IMR-90 (cell line): ENCODE data around the gene RC3H1. TPM values are rescaled to one million over a fixed set of nuclear protein-coding genes. Genes with fewer than 3 reads are reported as not detected.

Experiments
- ATAC-seq: fragments of 200-7000 bp; cut with Tn5 transposase; 2 replicates; pipeline ENCODE4 v1.9.1; 2020; ENCODE audit warnings: low read depth, mild to moderate bottlenecking, moderate library complexity
- BruUV-seq: library from RNA; stranded (reverse); fragments of 400-500 nt; replicated peaks from 2 replicates; lab custom pipeline; 2021; lab: Mats Ljungman, UMichigan
- CTCF ChIA-PET: fragments of 300-600 bp; formaldehyde crosslinking; extraction: SDS; loops from one replicate; lab custom pipeline; 2021; ENCODE audit warnings: antibody characterized with exemption; lab: Yijun Ruan, JAX
- POLR2A ChIA-PET: fragments of 300-600 bp; sonication (Branson Sonifier 250); formaldehyde crosslinking; loops from one replicate; lab custom pipeline; 2022; ENCODE audit warnings: antibody characterized with exemption; ENCODE audit not compliant: unreplicated experiment; lab: Charles Lee
- DNase-seq: peaks from one replicate; pipeline ENCODE4 v3.0.0; 2013
- H2AFZ ChIP-seq: replicated peaks from 2 replicates; pipeline ENCODE3; 2013; ENCODE audit warnings: low read length, mild to moderate bottlenecking; ENCODE audit not compliant: poor library complexity
- H2AK5ac ChIP-seq: 2 replicates; pipeline ENCODE4 v1.6.1; 2013; ENCODE audit warnings: low read depth, low read length, inconsistent platforms
- H2AK9ac ChIP-seq: replicated peaks from 2 replicates; pipeline ENCODE3; 2013; ENCODE audit warnings: mild to moderate bottlenecking, low read depth, low read length, moderate library complexity; ENCODE audit not compliant: poor library complexity
- H2BK120ac ChIP-seq: 2 replicates; pipeline ENCODE4 v1.6.1; 2013; ENCODE audit warnings: low read depth, low read length, inconsistent platforms
- H2BK15ac ChIP-seq: 3 replicates; pipeline ENCODE4 v1.6.1; 2013; ENCODE audit warnings: low read depth, low read length, inconsistent platforms
- H2BK20ac ChIP-seq: 2 replicates; pipeline ENCODE4 v1.6.1; 2013; ENCODE audit warnings: low read depth, mild to moderate bottlenecking, inconsistent platforms, low read length, moderate library complexity
- H2BK5ac ChIP-seq: 2 replicates; pipeline ENCODE4 v1.6.1; 2013; ENCODE audit warnings: mild to moderate bottlenecking, low read depth, low read length, inconsistent platforms; ENCODE audit not compliant: poor library complexity, severe bottlenecking
- H3K14ac ChIP-seq: replicated peaks from 2 replicates; pipeline ENCODE4 v1.6.1; 2013; ENCODE audit warnings: low read depth, low read length, inconsistent platforms
- H3K18ac ChIP-seq: 2 replicates; pipeline ENCODE4 v1.6.1; 2013; ENCODE audit warnings: low read depth, low read length, control low read depth
- H3K23ac ChIP-seq: 2 replicates; pipeline ENCODE4 v1.6.1; 2013; ENCODE audit warnings: low read depth, low read length, inconsistent platforms
- H3K27ac ChIP-seq: 2 replicates; pipeline ENCODE4 v1.5.1; 2013; ENCODE audit warnings: mild to moderate bottlenecking, control low read depth, low read length; ENCODE audit not compliant: insufficient read depth
- H3K27me3 ChIP-seq: 2 replicates; pipeline ENCODE4 v1.6.1; 2013; ENCODE audit warnings: low read length; ENCODE audit not compliant: control insufficient read depth, insufficient read depth
- H3K36me3 ChIP-seq: 2 replicates; pipeline ENCODE4 v1.6.1; 2013; ENCODE audit warnings: low read length, mixed read lengths; ENCODE audit not compliant: control insufficient read depth, insufficient read depth
- H3K4ac ChIP-seq: 2 replicates; pipeline ENCODE4 v1.6.1; 2013; ENCODE audit warnings: low read depth, low read length, inconsistent platforms
- H3K4me1 ChIP-seq: 2 replicates; pipeline ENCODE4 v1.6.1; 2013; ENCODE audit warnings: low read length, mixed read lengths; ENCODE audit not compliant: control insufficient read depth, insufficient read depth
- H3K4me2 ChIP-seq: 2 replicates; pipeline ENCODE4 v1.6.1; 2013; ENCODE audit warnings: low read depth, mild to moderate bottlenecking, control low read depth, low read length, moderate library complexity
- H3K4me3 ChIP-seq: 2 replicates; pipeline ENCODE4 v1.5.1; 2013; ENCODE audit warnings: low read depth, mild to moderate bottlenecking, control low read depth, low read length, moderate library complexity; ENCODE audit not compliant: insufficient read depth
- H3K56ac ChIP-seq: 2 replicates; pipeline ENCODE4 v1.6.1; 2013; ENCODE audit warnings: low read length, inconsistent platforms; ENCODE audit not compliant: insufficient read depth; ENCODE audit errors: extremely low read depth
- H3K79me1 ChIP-seq, 2 experiments: 2 replicates each; pipeline ENCODE4 v1.6.1; 2013; ENCODE audit warnings: low read length in 2 of 2, inconsistent platforms in 1 of 2, low read depth in 1 of 2
- H3K9ac ChIP-seq: 2 replicates; pipeline ENCODE4 v1.6.1; 2013; ENCODE audit warnings: low read depth, low read length, control low read depth
- H3K9me1 ChIP-seq: 2 replicates; pipeline ENCODE4 v1.6.1; 2013; ENCODE audit warnings: low read length, inconsistent platforms; ENCODE audit not compliant: insufficient read depth
- H3K9me3 ChIP-seq: 2 replicates; pipeline ENCODE4 v1.6.1; 2013; ENCODE audit warnings: low read length; ENCODE audit not compliant: control insufficient read depth, insufficient read depth
- H4K20me1 ChIP-seq: 2 replicates; pipeline ENCODE4 v1.6.1; 2013; ENCODE audit warnings: low read length, inconsistent platforms; ENCODE audit not compliant: insufficient read depth
- H4K5ac ChIP-seq: 2 replicates; pipeline ENCODE4 v1.6.1; 2013; ENCODE audit warnings: mild to moderate bottlenecking, low read depth, low read length, control low read depth
- H4K8ac ChIP-seq, 2 experiments: 2 replicates each; pipeline ENCODE4 v1.6.1; 2013; ENCODE audit warnings: low read depth in 2 of 2, low read length in 2 of 2, control low read depth in 1 of 2, inconsistent platforms in 1 of 2
- H4K91ac ChIP-seq: 2 replicates; pipeline ENCODE4 v1.6.1; 2013; ENCODE audit warnings: low read depth, low read length, inconsistent platforms; ENCODE audit not compliant: insufficient read depth
- BHLHE40 ChIP-seq: fragments of 150-350 bp; IDR thresholded peaks from 2 replicates; pipeline ENCODE4 v1.6.1; 2016; ENCODE audit warnings: mild to moderate bottlenecking, low read depth, low read length
- CEBPB ChIP-seq: IDR thresholded peaks from 2 replicates; pipeline ENCODE4 v1.6.1; 2012; ENCODE audit warnings: low read depth, low read length, improper control_type of control experiment
- FOS ChIP-seq: fragments of 150-350 bp; IDR thresholded peaks from 2 replicates; pipeline ENCODE4 v1.6.1; 2016; ENCODE audit warnings: low read depth, low read length
- MAZ ChIP-seq: IDR thresholded peaks from 2 replicates; pipeline ENCODE4 v1.6.1; 2012; ENCODE audit warnings: low read depth, mild to moderate bottlenecking, low read length, improper control_type of control experiment, moderate library complexity, borderline replicate concordance
- WGBS, 2 experiments: methylation state at CpG; one replicate each; pipeline versions ENCODE4 v1.1.5 to v1.1.7; 2013; ENCODE audit warnings: missing lambda C conversion rate in 2 of 2; ENCODE audit not compliant: insufficient read length in 1 of 2; ENCODE audit errors: extremely low coverage in 2 of 2; 5-methylcytosine and 5-hydroxymethylcytosine counted together
- dilution Hi-C: fragments of 300-500 bp; cut with HindIII; formaldehyde crosslinking; loops from one replicate; pipeline ENCODE4 v1.14.3; 2018; ENCODE audit warnings: low sequenced_read_pairs; ENCODE audit not compliant: unreplicated experiment
- in situ Hi-C: fragments of 300-500 bp; cut with MboI; formaldehyde crosslinking; loops from 3 replicates; pipeline ENCODE4 v1.14.3; 2019; ENCODE audit warnings: low sequenced_read_pairs, inconsistent platforms, mixed read lengths
- intact Hi-C: fragments of 100-400 bp; cut with micrococcal nuclease; formaldehyde crosslinking; loops from 2 replicates; pipeline ENCODE4 v1.10.0; 2022
- polyA plus RNA-seq, 3 experiments: library from polyadenylated mRNA; depleted of rRNA; stranded (reverse); fragments of >200 nt; gene quantifications; 2 replicates each; pipeline ENCODE4 v1.2.3, GENCODE V29; 2012; ENCODE audit warnings: low replicate concordance in 1 of 3
- total RNA-seq: library from RNA; depleted of rRNA; stranded (reverse); fragments of >200 nt; gene quantifications from 2 replicates; pipeline ENCODE4 v1.2.3, GENCODE V29; 2012

RC3H1 gene
- total and polyA plus RNA-seq, 2 of the 4 experiments (the other 2 are of a cell fraction): 5.1 to 39.3 TPM

GRCh38 chr1:174032671-174033222 lies 10.6 kb upstream of the RC3H1 start:
- WGBS, 2 experiments: no CpG with 5 or more reads among the region's 1 CpG
- no TSS peak for BruUV-seq
- no peaks in the 10 kb centered on the region for H3K9me3 ChIP-seq
- no peak overlapping the region for H2AFZ ChIP-seq
- in situ Hi-C loops: no loop called here
- H3K27ac ChIP-seq: no peak overlapping the region
- no peak overlapping the region for H2AK5ac ChIP-seq
- peaks cover 9% of the 10 kb centered on the region; the same call in 1 of the 2 replicates for H3K9me1 ChIP-seq
- H3K4ac ChIP-seq: no peak overlapping the region
- H4K91ac ChIP-seq: no peak overlapping the region
- H2BK20ac ChIP-seq: no peak overlapping the region
- intact Hi-C loops: no loop called here
- dilution Hi-C loops: no loop called here
- H2BK120ac ChIP-seq: no peak overlapping the region; the same call in 1 of the 2 replicates
- no peak overlapping the region for H2BK15ac ChIP-seq
- no peak overlapping the region for H4K8ac ChIP-seq
- H3K9ac ChIP-seq: no peak overlapping the region
- H3K36me3 ChIP-seq: no peaks in the 10 kb centered on the region
- H2BK5ac ChIP-seq: peak overlapping the region; percentile 18
- H3K23ac ChIP-seq: no peak overlapping the region
- peak; percentile 80 for DNase-seq
- H4K5ac ChIP-seq: no peak overlapping the region
- H3K27me3 ChIP-seq: no peaks in the 10 kb centered on the region
- peak overlapping the region; percentile 75; the same call in 1 of the 2 replicates for H3K4me2 ChIP-seq
- H3K79me1 ChIP-seq: 0 out of 4 replicates have a peak, but pooled peaks cover 0 to 4% of the 10 kb centered on the region in 2 experiments
- ATAC-seq: peak; percentile 54
- POLR2A ChIA-PET: no interaction called here
- no peak overlapping the region for H3K14ac ChIP-seq
- no peak overlapping the region for H3K18ac ChIP-seq
- no peak overlapping the region for H3K56ac ChIP-seq
- no peak for TF ChIP-seq CEBPB
- TF ChIP-seq FOS: peak; percentile 77; the same call in 1 of the 2 replicates
- 0 out of 2 replicates have a peak, but pooled peaks have one; percentile 41 for TF ChIP-seq BHLHE40
- no peak for TF ChIP-seq MAZ
- H4K20me1 ChIP-seq: no peaks in the 10 kb centered on the region
- no peak overlapping the region for H2AK9ac ChIP-seq
- H3K4me1 ChIP-seq: peaks cover 10% of the 10 kb centered on the region
- CTCF ChIA-PET: no interaction called here
- H3K4me3 ChIP-seq: no peak overlapping the region
